ENCODE results near the gene DLG2.

Gene DLG2

DNA sequence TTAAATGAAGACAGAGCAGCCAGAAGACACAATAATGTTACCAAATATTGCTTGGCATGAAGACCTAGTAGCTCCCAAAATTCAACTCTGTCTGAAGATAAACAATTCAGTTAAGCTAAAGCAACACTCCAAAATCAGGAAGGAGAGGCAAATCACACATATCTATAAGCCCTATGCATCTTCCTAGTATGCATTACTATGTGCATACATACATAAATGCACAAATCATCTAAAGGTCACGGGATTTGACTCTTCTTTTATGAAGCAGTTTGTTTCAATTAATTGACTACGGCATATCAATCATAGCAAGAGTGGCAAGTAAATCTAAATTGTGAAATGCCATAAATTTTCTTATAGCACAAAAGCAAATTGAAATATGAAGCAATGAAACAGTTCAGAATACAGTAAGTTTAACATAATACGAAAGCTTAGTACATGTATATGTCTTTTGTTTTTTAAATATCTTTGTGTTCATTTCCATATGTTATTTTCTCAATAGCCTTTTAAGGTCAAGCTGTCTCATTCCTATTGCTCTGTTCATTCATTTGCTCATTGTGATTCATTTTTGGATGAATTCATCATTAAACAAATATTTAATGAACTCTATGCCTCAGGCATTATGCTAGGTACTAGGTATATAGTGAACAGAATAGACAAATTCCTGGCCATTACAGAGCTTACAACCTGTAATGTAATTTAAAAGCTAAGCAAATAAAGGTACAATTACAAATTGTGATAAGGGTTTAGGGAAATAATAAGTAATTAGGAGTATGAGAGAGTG is 540.5 kb downstream of the DLG2 start:
- no peak overlapping the region for H3K4me2 ChIP-seq (ENCODE audit: low read length)
- H3K27ac ChIP-seq (ENCODE audit: low read length): no peak overlapping the region
- H3K27me3 ChIP-seq (ENCODE audit: low read depth, low read length): no peaks in the 10 kb centered on the region
- no peak overlapping the region for H3K4me3 ChIP-seq (ENCODE audit: low read length)
- TF ChIP-seq, protein P1, sequence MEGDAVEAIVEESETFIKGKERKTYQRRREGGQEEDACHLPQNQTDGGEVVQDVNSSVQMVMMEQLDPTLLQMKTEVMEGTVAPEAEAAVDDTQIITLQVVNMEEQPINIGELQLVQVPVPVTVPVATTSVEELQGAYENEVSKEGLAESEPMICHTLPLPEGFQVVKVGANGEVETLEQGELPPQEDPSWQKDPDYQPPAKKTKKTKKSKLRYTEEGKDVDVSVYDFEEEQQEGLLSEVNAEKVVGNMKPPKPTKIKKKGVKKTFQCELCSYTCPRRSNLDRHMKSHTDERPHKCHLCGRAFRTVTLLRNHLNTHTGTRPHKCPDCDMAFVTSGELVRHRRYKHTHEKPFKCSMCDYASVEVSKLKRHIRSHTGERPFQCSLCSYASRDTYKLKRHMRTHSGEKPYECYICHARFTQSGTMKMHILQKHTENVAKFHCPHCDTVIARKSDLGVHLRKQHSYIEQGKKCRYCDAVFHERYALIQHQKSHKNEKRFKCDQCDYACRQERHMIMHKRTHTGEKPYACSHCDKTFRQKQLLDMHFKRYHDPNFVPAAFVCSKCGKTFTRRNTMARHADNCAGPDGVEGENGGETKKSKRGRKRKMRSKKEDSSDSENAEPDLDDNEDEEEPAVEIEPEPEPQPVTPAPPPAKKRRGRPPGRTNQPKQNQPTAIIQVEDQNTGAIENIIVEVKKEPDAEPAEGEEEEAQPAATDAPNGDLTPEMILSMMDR (IDR thresholded peaks at IDR 0.05; ENCODE audit: low read depth, low read length): no peak
- TF ChIP-seq EZH2phosphoT487 (IDR thresholded peaks at IDR 0.05; ENCODE audit: low read depth): no peak
- H3K79me2 ChIP-seq (ENCODE audit: low read length): no peaks in the 10 kb centered on the region
- no peaks in the 10 kb centered on the region for H3K9me3 ChIP-seq (ENCODE audit: insufficient read depth, low read length)
- no peak overlapping the region for H3K9ac ChIP-seq (ENCODE audit: low read length)
- H3K4me1 ChIP-seq (ENCODE audit: low read length): no peaks in the 10 kb centered on the region
- H2AFZ ChIP-seq (ENCODE audit: low read depth, low read length): no peak overlapping the region
- H4K20me1 ChIP-seq (ENCODE audit: insufficient read depth, low read length): no peaks in the 10 kb centered on the region
- no peaks in the 10 kb centered on the region for H3K36me3 ChIP-seq (replicated peaks; ENCODE audit: low read depth, low read length)

DNA sequence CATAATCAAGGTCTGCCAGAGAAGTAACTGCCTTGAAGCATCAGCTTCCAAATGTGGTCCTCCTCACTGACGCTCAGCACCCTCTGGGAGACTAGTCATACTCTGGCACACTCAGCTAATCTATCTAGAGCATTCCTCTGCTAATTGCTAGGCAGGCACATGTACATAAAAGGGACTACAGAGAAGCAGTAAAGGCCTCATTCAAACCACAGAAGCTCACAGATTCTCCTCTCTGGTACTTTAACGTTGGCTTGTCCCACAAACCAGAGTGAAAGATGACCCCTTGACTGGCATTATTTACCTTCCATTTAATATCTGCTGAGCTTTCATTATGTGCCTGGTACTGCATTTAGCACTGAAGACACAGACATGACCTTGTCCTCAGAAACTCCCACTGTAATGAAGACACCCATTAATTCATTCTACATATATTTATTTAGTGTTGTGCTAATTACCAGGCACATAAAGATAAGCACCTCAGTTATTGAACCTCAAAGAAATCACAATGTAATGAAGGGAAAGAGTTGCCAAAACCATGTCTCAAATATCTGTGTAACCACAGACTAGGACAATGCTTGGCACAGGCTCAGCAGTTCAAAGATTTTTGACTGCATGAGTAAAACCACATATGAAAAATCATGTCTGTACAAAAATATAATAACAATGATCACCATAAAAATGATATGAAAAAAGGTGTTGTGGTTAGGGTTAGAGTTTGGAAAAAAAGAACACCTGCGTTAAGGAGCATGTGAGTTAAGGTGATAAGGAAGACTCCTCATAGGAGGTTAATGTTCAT is 550.4 kb downstream of the DLG2 start:
- Histone ChIP-seq H3K36me3 (replicated peaks; ENCODE audit: low read depth, low read length) (no peaks in the 10 kb centered on the region), H3K4me2 (ENCODE audit: low read length) (no peak overlapping the region), H3K27me3 (ENCODE audit: low read depth, low read length) (no peaks in the 10 kb centered on the region), H3K4me3 (ENCODE audit: low read length) (no peak overlapping the region), H4K20me1 (ENCODE audit: insufficient read depth, low read length) (no peaks in the 10 kb centered on the region), H3K27ac (ENCODE audit: low read length) (no peak overlapping the region), H3K9me3 (ENCODE audit: insufficient read depth, low read length) (no peaks in the 10 kb centered on the region), H3K79me2 (ENCODE audit: low read length) (no peaks in the 10 kb centered on the region), H3K9ac (ENCODE audit: low read length) (no peak overlapping the region), H3K4me1 (ENCODE audit: low read length) (no peaks in the 10 kb centered on the region), H2AFZ (ENCODE audit: low read depth, low read length) (peak overlapping the region; percentile 8; the same call in 1 of the 2 replicates)
- TF ChIP-seq, protein P1 (IDR thresholded peaks at IDR 0.05; ENCODE audit: low read depth, low read length): no peak
- no peak for TF ChIP-seq EZH2phosphoT487 (IDR thresholded peaks at IDR 0.05; ENCODE audit: low read depth)

- Histone ChIP-seq H3K79me2 (ENCODE audit: low read length) (no peaks in the 10 kb centered on the region), H3K36me3 (replicated peaks; ENCODE audit: low read depth, low read length) (no peaks in the 10 kb centered on the region), H3K27me3 (ENCODE audit: low read depth, low read length) (no peaks in the 10 kb centered on the region), H3K9me3 (ENCODE audit: insufficient read depth, low read length) (no peaks in the 10 kb centered on the region), H3K4me1 (ENCODE audit: low read length) (peaks cover 17% of the 10 kb centered on the region), H3K9ac (ENCODE audit: low read length) (no peak overlapping the region), H3K27ac (ENCODE audit: low read length) (no peak overlapping the region), H3K4me2 (ENCODE audit: low read length) (peak overlapping the region; percentile 30), H3K4me3 (ENCODE audit: low read length) (no peak overlapping the region), H2AFZ (ENCODE audit: low read depth, low read length) (no peak overlapping the region), H4K20me1 (ENCODE audit: insufficient read depth, low read length) (no peaks in the 10 kb centered on the region)
- TF ChIP-seq, protein P1 (IDR thresholded peaks at IDR 0.05; ENCODE audit: low read depth, low read length): no peak
- TF ChIP-seq EZH2phosphoT487 (IDR thresholded peaks at IDR 0.05; ENCODE audit: low read depth): no peak
Observed at GRCh38 chr11:85062659-85063058, 564.5 kb downstream of the DLG2 start.

GRCh38 chr11:85052636-85053035 is 574.5 kb downstream of the DLG2 start:
- TF ChIP-seq, protein P1 (IDR thresholded peaks at IDR 0.05; ENCODE audit: low read depth, low read length): no peak
- no peak for TF ChIP-seq EZH2phosphoT487 (IDR thresholded peaks at IDR 0.05; ENCODE audit: low read depth)
- H3K27ac ChIP-seq (ENCODE audit: low read length): no peak overlapping the region
- no peak overlapping the region for H2AFZ ChIP-seq (ENCODE audit: low read depth, low read length)
- no peaks in the 10 kb centered on the region for H3K79me2 ChIP-seq (ENCODE audit: low read length)
- no peak overlapping the region for H3K4me2 ChIP-seq (ENCODE audit: low read length)
- H3K9ac ChIP-seq (ENCODE audit: low read length): no peak overlapping the region
- no peaks in the 10 kb centered on the region for H3K27me3 ChIP-seq (ENCODE audit: low read depth, low read length)
- H3K9me3 ChIP-seq (ENCODE audit: insufficient read depth, low read length): no peaks in the 10 kb centered on the region
- no peak overlapping the region for H3K4me3 ChIP-seq (ENCODE audit: low read length)
- H4K20me1 ChIP-seq (ENCODE audit: insufficient read depth, low read length): no peaks in the 10 kb centered on the region
- H3K4me1 ChIP-seq (ENCODE audit: low read length): no peaks in the 10 kb centered on the region
- no peaks in the 10 kb centered on the region for H3K36me3 ChIP-seq (replicated peaks; ENCODE audit: low read depth, low read length)
